ENCODE results near the gene PGPEP1.

The PGPEP1 gene

DNA sequence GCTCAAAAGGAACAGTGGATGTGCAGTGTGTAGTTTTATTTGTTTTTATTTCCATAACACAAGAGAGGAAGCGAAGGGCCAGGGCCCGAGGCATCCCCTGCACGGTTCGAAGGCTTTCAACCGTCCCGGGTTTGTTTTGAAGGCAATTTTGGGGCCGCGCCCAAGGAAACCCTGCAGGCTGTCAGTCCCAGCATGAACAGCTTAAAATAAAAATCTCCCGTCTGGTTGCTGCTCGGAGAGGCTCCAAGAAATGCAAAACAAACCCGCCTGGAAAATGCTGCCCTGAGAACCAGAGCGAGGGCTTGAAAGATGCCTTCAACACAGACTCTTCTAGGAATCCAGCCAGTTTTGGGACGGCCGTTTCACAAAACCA is 33.5 kb upstream of the PGPEP1 start:
- H3K27me3 ChIP-seq (ENCODE audit: insufficient read depth, poor library complexity, severe bottlenecking), result no peaks in the 10 kb centered on the region
- no peak for TF ChIP-seq GABPA (IDR thresholded peaks at IDR 0.05; ENCODE audit: low read depth)
- no peak for TF ChIP-seq POLR2AphosphoS5 (IDR thresholded peaks at IDR 0.05; ENCODE audit: low read depth)
- TF ChIP-seq, protein P1, sequence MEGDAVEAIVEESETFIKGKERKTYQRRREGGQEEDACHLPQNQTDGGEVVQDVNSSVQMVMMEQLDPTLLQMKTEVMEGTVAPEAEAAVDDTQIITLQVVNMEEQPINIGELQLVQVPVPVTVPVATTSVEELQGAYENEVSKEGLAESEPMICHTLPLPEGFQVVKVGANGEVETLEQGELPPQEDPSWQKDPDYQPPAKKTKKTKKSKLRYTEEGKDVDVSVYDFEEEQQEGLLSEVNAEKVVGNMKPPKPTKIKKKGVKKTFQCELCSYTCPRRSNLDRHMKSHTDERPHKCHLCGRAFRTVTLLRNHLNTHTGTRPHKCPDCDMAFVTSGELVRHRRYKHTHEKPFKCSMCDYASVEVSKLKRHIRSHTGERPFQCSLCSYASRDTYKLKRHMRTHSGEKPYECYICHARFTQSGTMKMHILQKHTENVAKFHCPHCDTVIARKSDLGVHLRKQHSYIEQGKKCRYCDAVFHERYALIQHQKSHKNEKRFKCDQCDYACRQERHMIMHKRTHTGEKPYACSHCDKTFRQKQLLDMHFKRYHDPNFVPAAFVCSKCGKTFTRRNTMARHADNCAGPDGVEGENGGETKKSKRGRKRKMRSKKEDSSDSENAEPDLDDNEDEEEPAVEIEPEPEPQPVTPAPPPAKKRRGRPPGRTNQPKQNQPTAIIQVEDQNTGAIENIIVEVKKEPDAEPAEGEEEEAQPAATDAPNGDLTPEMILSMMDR (IDR thresholded peaks at IDR 0.05; ENCODE audit: insufficient read depth, low read length), result no peak
- TF ChIP-seq, protein P2, sequence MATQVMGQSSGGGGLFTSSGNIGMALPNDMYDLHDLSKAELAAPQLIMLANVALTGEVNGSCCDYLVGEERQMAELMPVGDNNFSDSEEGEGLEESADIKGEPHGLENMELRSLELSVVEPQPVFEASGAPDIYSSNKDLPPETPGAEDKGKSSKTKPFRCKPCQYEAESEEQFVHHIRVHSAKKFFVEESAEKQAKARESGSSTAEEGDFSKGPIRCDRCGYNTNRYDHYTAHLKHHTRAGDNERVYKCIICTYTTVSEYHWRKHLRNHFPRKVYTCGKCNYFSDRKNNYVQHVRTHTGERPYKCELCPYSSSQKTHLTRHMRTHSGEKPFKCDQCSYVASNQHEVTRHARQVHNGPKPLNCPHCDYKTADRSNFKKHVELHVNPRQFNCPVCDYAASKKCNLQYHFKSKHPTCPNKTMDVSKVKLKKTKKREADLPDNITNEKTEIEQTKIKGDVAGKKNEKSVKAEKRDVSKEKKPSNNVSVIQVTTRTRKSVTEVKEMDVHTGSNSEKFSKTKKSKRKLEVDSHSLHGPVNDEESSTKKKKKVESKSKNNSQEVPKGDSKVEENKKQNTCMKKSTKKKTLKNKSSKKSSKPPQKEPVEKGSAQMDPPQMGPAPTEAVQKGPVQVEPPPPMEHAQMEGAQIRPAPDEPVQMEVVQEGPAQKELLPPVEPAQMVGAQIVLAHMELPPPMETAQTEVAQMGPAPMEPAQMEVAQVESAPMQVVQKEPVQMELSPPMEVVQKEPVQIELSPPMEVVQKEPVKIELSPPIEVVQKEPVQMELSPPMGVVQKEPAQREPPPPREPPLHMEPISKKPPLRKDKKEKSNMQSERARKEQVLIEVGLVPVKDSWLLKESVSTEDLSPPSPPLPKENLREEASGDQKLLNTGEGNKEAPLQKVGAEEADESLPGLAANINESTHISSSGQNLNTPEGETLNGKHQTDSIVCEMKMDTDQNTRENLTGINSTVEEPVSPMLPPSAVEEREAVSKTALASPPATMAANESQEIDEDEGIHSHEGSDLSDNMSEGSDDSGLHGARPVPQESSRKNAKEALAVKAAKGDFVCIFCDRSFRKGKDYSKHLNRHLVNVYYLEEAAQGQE (IDR thresholded peaks at IDR 0.05; ENCODE audit: insufficient replicate concordance, low read depth), result no peak
- TF ChIP-seq SPI1 (IDR thresholded peaks at IDR 0.05; ENCODE audit: borderline replicate concordance, low read depth), result no peak
- H3K4me3 ChIP-seq (replicated peaks; ENCODE audit: insufficient read depth, low read length), result no peak overlapping the region
- H3K27ac ChIP-seq (replicated peaks), result no peak overlapping the region
- DNase-seq (ENCODE audit: low read depth in 1 of 2, low spot score in 1 of 2), result no peak

DNA sequence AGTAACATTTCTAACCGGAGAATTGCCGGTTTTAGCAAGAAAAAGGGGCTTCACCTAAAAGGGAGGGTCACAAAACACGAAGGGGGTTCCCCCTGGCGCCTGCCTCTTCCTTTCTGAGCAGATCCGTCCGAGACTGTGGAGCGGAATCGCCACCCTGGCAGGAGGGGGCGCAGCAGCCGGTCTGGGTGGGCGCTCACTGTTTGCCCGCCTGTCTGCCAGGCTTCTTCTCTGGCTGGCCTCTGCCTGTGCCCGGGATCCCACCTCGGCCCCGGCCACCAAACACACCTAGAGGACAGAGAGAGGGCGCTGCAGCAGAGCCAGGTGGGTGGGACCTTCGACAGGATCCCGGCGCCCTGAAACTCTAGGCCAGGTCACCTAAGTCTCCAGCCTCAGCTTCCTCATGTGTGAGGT is 33.1 kb upstream of the PGPEP1 start:
- H3K4me3 ChIP-seq (replicated peaks; ENCODE audit: insufficient read depth, low read length), result no peak overlapping the region
- no peak overlapping the region for H3K27ac ChIP-seq (replicated peaks)
- DNase-seq (ENCODE audit: low read depth in 1 of 2, low spot score in 1 of 2), result no peak
- H3K27me3 ChIP-seq (ENCODE audit: insufficient read depth, poor library complexity, severe bottlenecking), result no peaks in the 10 kb centered on the region
- TF ChIP-seq SPI1 (IDR thresholded peaks at IDR 0.05; ENCODE audit: borderline replicate concordance, low read depth) (no peak), GABPA (IDR thresholded peaks at IDR 0.05; ENCODE audit: low read depth) (no peak), POLR2AphosphoS5 (IDR thresholded peaks at IDR 0.05; ENCODE audit: low read depth) (no peak)
- TF ChIP-seq, protein P1 (IDR thresholded peaks at IDR 0.05; ENCODE audit: insufficient read depth, low read length), result no peak
- TF ChIP-seq, protein P2 (IDR thresholded peaks at IDR 0.05; ENCODE audit: insufficient replicate concordance, low read depth), result no peak

DNA sequence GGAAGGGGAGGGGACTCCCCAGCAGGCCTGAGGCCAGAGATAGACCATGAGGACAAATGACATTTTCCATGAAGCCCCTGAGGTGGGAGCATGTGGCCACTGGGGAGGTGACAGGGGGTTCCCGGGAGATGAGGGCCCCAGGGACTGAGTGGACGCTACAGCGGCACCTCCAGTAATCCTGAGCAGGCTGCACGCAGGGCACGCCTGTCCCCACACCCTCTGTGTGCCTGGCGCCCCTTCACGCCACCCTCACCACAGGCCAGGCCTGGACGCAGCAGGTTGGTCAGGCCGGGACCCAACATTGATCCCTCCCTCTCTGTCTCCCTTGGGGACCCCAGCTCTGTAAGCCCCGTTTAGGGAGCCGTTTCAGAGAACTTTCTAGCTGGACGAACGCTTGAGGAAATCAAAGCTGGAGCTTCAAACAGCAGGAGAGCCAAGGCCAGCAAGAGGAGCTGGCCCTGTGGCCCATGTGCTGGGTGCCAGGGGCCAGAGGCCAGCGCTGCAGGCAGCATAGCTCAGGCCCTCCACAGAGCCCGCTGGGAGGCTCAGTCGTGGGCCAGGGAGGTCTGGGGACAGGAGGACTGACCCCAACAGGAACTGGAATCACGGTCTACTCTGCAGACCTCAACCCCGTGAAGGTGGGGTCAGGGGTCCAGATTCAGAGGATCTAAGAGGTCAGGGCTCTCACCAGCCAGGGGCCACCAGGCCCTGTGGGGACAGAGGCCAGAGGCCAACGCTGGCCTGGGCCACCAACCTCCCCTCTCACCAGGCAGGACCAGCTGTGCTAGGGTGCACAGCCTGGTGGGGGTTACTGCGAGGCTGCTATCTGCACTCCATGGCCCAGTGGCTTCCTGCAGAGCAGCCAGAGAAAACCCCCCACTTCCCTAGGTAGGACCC is 32.1 kb upstream of the PGPEP1 start:
- Histone ChIP-seq H3K4me3 (replicated peaks; ENCODE audit: insufficient read depth, low read length) (no peak overlapping the region), H3K27me3 (ENCODE audit: insufficient read depth, poor library complexity, severe bottlenecking) (no peaks in the 10 kb centered on the region), H3K27ac (replicated peaks) (no peak overlapping the region)
- TF ChIP-seq, protein P2 (IDR thresholded peaks at IDR 0.05; ENCODE audit: insufficient replicate concordance, low read depth), result no peak
- TF ChIP-seq SPI1 (IDR thresholded peaks at IDR 0.05; ENCODE audit: borderline replicate concordance, low read depth) (no peak), POLR2AphosphoS5 (IDR thresholded peaks at IDR 0.05; ENCODE audit: low read depth) (no peak), GABPA (IDR thresholded peaks at IDR 0.05; ENCODE audit: low read depth) (no peak)
- TF ChIP-seq, protein P1 (IDR thresholded peaks at IDR 0.05; ENCODE audit: insufficient read depth, low read length), result no peak
- DNase-seq (ENCODE audit: low read depth in 1 of 2, low spot score in 1 of 2), result no peak
